LNCAP (cell line): ENCODE data around the gene CHRNA7.

Source experiments
- CTCF ChIP-seq: fragments of 450-650 bp; IDR thresholded peaks from 2 replicates; pipeline ENCODE4 v1.5.1; 2017; ENCODE audit warnings: mild to moderate bottlenecking

CHRNA7 gene

GRCh38 chr15:32014953-32015352, 15.4 kb upstream of the CHRNA7 start:
- TF ChIP-seq CTCF: no peak

- TF ChIP-seq CTCF: no peak
These were observed 10.2 kb upstream of the CHRNA7 start for GRCh38 chr15:32020156-32020555.

- no peak for TF ChIP-seq CTCF
These were observed 1.4 kb upstream of the CHRNA7 start for GRCh38 chr15:32028921-32029320.

GRCh38 chr15:32029409-32029861, 880 bp upstream of the CHRNA7 start:
- peak; percentile 26; the same call in 1 of the 2 replicates for TF ChIP-seq CTCF

GRCh38 chr15:32030795-32031194, 480 bp downstream of the CHRNA7 start:
- no peak for TF ChIP-seq CTCF

GRCh38 chr15:32033186-32033890, 3.0 kb downstream of the CHRNA7 start:
- no peak for TF ChIP-seq CTCF

- no peak for TF ChIP-seq CTCF
These were observed 3.8 kb downstream of the CHRNA7 start for GRCh38 chr15:32034106-32034505.

GRCh38 chr15:32035285-32035684, 5.0 kb downstream of the CHRNA7 start:
- TF ChIP-seq CTCF: no peak
